Stimulated activated CD4-positive, alpha-beta T cell treated with anti-CD3 and anti-CD28 coated beads, Interleukin-2, amount 100 ng/mL, for 48 hours (primary cell): ENCODE measurements around the gene RSPH10B.
A peak's percentile ranks its signal among the peaks of the same experiment; 100 is the strongest.
"Not testable (repeated sequence)": the region's sequence is repeated elsewhere in the genome, so short reads cannot be mapped to it uniquely, and the experiment has no call there.

Source experiments
- DNase-seq, 2 donors: peaks; one replicate each; pipeline ENCODE4 v3.0.0-alpha.2; 2020

RSPH10B gene

GRCh38 chr7:5970347-5970911 is at the start of gene RSPH10B:
Gene RSPH10B (minus strand): TSS chr7:5970689. CDS start chr7:5967116, 3,573 bp downstream.
- DNase-seq: not testable (repeated sequence)

- DNase-seq: no peak
Measured at GRCh38 chr7:6016653-6016966, 46.1 kb upstream of the RSPH10B start.

- DNase-seq: no peak
Measured at GRCh38 chr7:6015917-6016652, 45.6 kb upstream of the RSPH10B start.

- no peak for DNase-seq
Measured at GRCh38 chr7:6012355-6013104, 42.0 kb upstream of the RSPH10B start.

- no peak for DNase-seq
Measured at GRCh38 chr7:6011541-6011940, 41.1 kb upstream of the RSPH10B start.

GRCh38 chr7:6010370-6010769 is 39.9 kb upstream of the RSPH10B start:
- not testable (repeated sequence) for DNase-seq

- DNase-seq: peak; percentile 93 to 95
Measured at GRCh38 chr7:6008668-6009611, 38.5 kb upstream of the RSPH10B start, which contains the start of the genes AIMP2 and PMS2. Gene AIMP2 (plus strand): TSS chr7:6009272. CDS start chr7:6009364, 92 bp downstream. Gene PMS2 (minus strand): TSS chr7:6009049. CDS start chr7:6009019, 30 bp downstream.

GRCh38 chr7:6007835-6008590 is 37.5 kb upstream of the RSPH10B start:
- DNase-seq: not testable (repeated sequence)

GRCh38 chr7:6007386-6007785 is 36.9 kb upstream of the RSPH10B start:
- no peak for DNase-seq

GRCh38 chr7:5997210-5997808 is 26.8 kb upstream of the RSPH10B start:
- DNase-seq: no peak

- not testable (repeated sequence) for DNase-seq
Measured at GRCh38 chr7:5987061-5987460, 16.6 kb upstream of the RSPH10B start.

GRCh38 chr7:5979680-5980314 is 9.3 kb upstream of the RSPH10B start:
- DNase-seq: not testable (repeated sequence)

- not testable (repeated sequence) for DNase-seq
Measured at GRCh38 chr7:5973580-5973979, 3.1 kb upstream of the RSPH10B start.

GRCh38 chr7:5963810-5964209 is 6.7 kb downstream of the RSPH10B start:
- DNase-seq: not testable (repeated sequence)

GRCh38 chr7:5963205-5963604 is 7.3 kb downstream of the RSPH10B start:
- not testable (repeated sequence) for DNase-seq

- DNase-seq: not testable (repeated sequence)
Measured at GRCh38 chr7:5934945-5935450, 35.5 kb downstream of the RSPH10B start.

- DNase-seq: not testable (repeated sequence)
Measured at GRCh38 chr7:5931905-5932644, 38.4 kb downstream of the RSPH10B start.

GRCh38 chr7:5931250-5931649 is 39.2 kb downstream of the RSPH10B start:
- not testable (repeated sequence) for DNase-seq

GRCh38 chr7:5930290-5930689 is 40.2 kb downstream of the RSPH10B start:
- not testable (repeated sequence) for DNase-seq
